Body of pancreas (tissue), 4 donors: Measurements from ENCODE around the gene ZNF528.

Source experiments
- CTCF ChIP-seq, 7 experiments: fragments of 450-650 bp in 4 of 7; fragments of 200-600 bp in 3 of 7; sonication (generic) in 3 of 7; IDR thresholded peaks; one replicate each; pipeline ENCODE4 v1.5.1; 2016 to 2019; ENCODE audit warnings: antibody characterized with exemption in 7 of 7
- POLR2A ChIP-seq, 3 donors: fragments of 450-650 bp; IDR thresholded peaks; one replicate each; pipeline ENCODE4 v1.6.1; 2016; ENCODE audit warnings: antibody characterized with exemption in 3 of 3, mild to moderate bottlenecking in 2 of 3

DNA sequence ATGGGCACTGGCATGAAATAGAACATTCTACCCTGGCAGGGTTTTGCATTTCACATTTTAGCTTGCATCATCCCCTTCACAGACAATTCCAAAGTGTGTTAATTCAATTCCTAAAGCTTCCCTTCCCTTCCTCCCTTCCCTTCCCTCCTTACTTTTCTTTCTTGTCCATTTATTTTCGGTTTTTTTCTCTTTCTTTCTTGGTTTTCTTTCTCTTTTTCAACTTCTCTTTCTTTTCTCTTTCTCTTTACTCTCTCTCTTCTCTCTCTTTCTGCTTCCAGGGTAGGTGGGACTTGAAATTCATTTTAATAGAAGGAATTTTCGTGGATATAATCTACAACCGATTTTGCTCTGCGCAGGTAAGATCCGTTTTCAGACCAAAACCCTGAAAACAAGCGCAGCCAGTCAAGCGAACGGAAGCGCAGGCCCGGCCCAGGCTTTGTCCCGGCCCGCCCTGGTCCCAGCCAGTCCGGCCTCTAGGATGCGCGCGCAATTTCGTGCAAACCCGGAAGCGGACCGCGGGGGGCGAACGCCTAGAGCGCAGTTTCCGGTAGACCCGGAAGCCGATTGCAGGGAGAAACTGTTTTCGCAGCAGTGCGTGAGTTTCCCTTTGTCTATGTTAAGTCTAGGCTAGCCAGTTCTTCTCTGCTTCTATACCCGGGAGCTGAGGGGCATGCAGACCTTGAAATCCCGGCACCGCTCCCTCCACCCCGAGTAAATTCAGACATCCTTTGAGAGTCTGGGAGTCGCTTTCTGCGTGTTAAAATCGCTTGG lies at the start of gene ZNF528:
- TF ChIP-seq CTCF (IDR thresholded peaks at IDR 0.05) = no peak
- TF ChIP-seq POLR2A (IDR thresholded peaks at IDR 0.05) = peak; percentile 27 to 82 (median 77)
